ENCODE data around the gene COPA. TPM values are rescaled to one million over a fixed set of nuclear protein-coding genes. Genes with fewer than 3 reads are reported as not detected.

The COPA gene
- total and polyA plus RNA-seq, 2 experiments from 2014 or later, result 141 to 151 TPM

DNA sequence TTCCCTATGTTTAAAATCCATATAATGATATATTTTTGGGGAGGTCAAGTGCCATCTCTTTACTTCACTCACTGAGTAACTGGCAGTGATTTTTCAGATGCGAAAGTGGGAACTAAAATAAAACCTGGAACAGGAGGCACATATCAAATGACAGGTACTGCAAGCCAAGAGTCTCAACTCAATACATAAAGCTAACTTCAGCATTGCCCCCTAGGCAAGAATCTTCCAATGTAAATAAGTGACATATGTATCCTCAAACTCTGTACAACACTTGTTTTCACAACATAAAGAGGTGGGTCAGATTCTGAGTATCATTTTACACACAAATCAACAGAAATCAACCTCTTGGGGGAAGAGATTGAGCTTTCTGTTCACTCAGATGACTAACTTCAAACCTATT, 98.8 kb downstream of the COPA start:
- no peaks in the 10 kb centered on the region for H3K9me3 ChIP-seq (ENCODE audit: low read depth)
- peaks cover 8% of the 10 kb centered on the region for H3K4me1 ChIP-seq (ENCODE audit: insufficient read depth)
- H3K4me2 ChIP-seq, result no peak overlapping the region
- peaks cover 32% of the 10 kb centered on the region for H4K20me1 ChIP-seq (ENCODE audit: insufficient read depth, poor library complexity, severe bottlenecking)
- H3K9me2 ChIP-seq (replicated peaks; ENCODE audit: insufficient read depth), result no peaks in the 10 kb centered on the region
- no peak overlapping the region for H3K4me3 ChIP-seq
- H3K27me3 ChIP-seq, result no peaks in the 10 kb centered on the region
- H3K79me2 ChIP-seq, result peaks cover 74% of the 10 kb centered on the region
- no peak for DNase-seq (ENCODE audit: low spot score)
- 92% methylated on average over 1 of the region's 1 CpG for WGBS (ENCODE audit: low lambda C conversion rate, missing lambda C conversion rate)
- TF ChIP-seq CTCF (IDR thresholded peaks at IDR 0.05; ENCODE audit: poor library complexity), result no peak
- TF ChIP-seq EZH2phosphoT487 (IDR thresholded peaks at IDR 0.05; ENCODE audit: low read depth, severe bottlenecking, unreplicated experiment), result no peak
- TF ChIP-seq EZH2 (IDR thresholded peaks at IDR 0.05; ENCODE audit: borderline replicate concordance), result no peak
- H2AFZ ChIP-seq, result no peak overlapping the region
- H3K36me3 ChIP-seq (replicated peaks; ENCODE audit: insufficient read depth, low read depth), result no peaks in the 10 kb centered on the region
- no peak overlapping the region for H3K27ac ChIP-seq

GRCh38 chr1:160243767-160244166, 99.3 kb downstream of the COPA start:
- H3K79me2 ChIP-seq, result peaks cover 70% of the 10 kb centered on the region
- H3K4me3 ChIP-seq, result no peak overlapping the region
- TF ChIP-seq EZH2 (IDR thresholded peaks at IDR 0.05; ENCODE audit: borderline replicate concordance), result no peak
- no peak for TF ChIP-seq CTCF (IDR thresholded peaks at IDR 0.05; ENCODE audit: poor library complexity)
- TF ChIP-seq EZH2phosphoT487 (IDR thresholded peaks at IDR 0.05; ENCODE audit: low read depth, severe bottlenecking, unreplicated experiment), result no peak
- no peaks in the 10 kb centered on the region for H3K9me2 ChIP-seq (replicated peaks; ENCODE audit: insufficient read depth)
- no peaks in the 10 kb centered on the region for H3K36me3 ChIP-seq (replicated peaks; ENCODE audit: insufficient read depth, low read depth)
- H3K27me3 ChIP-seq, result no peaks in the 10 kb centered on the region
- H4K20me1 ChIP-seq (ENCODE audit: insufficient read depth, poor library complexity, severe bottlenecking), result peaks cover 32% of the 10 kb centered on the region
- DNase-seq (ENCODE audit: low spot score), result no peak
- H2AFZ ChIP-seq, result no peak overlapping the region
- no peaks in the 10 kb centered on the region for H3K9me3 ChIP-seq (ENCODE audit: low read depth)
- no peak overlapping the region for H3K27ac ChIP-seq
- no peak overlapping the region for H3K4me2 ChIP-seq
- peaks cover 8% of the 10 kb centered on the region for H3K4me1 ChIP-seq (ENCODE audit: insufficient read depth)

- DNase-seq (ENCODE audit: low spot score), result no peak
- no peak overlapping the region for H2AFZ ChIP-seq
- peaks cover 3% of the 10 kb centered on the region for H3K36me3 ChIP-seq (replicated peaks; ENCODE audit: insufficient read depth, low read depth)
- TF ChIP-seq EZH2phosphoT487 (IDR thresholded peaks at IDR 0.05; ENCODE audit: low read depth, severe bottlenecking, unreplicated experiment) (no peak), CTCF (IDR thresholded peaks at IDR 0.05; ENCODE audit: poor library complexity) (no peak), EZH2 (IDR thresholded peaks at IDR 0.05; ENCODE audit: borderline replicate concordance) (no peak)
- H3K9me2 ChIP-seq (replicated peaks; ENCODE audit: insufficient read depth), result no peaks in the 10 kb centered on the region
- no peaks in the 10 kb centered on the region for H3K4me1 ChIP-seq (ENCODE audit: insufficient read depth)
- H3K9me3 ChIP-seq (ENCODE audit: low read depth), result no peaks in the 10 kb centered on the region
- WGBS (ENCODE audit: low lambda C conversion rate, missing lambda C conversion rate), result 96% methylated on average over 24 of the region's 24 CpGs
- no peak overlapping the region for H3K4me2 ChIP-seq
- H3K79me2 ChIP-seq, result peaks cover 29% of the 10 kb centered on the region
- no peak overlapping the region for H3K4me3 ChIP-seq
- no peak overlapping the region for H3K27ac ChIP-seq
- no peaks in the 10 kb centered on the region for H3K27me3 ChIP-seq
- H4K20me1 ChIP-seq (ENCODE audit: insufficient read depth, poor library complexity, severe bottlenecking), result peaks cover 14% of the 10 kb centered on the region
These were observed 103.3 kb downstream of the COPA start for GRCh38 chr1:160239582-160240299.

Small RNA genes within 50 kb of the gene (small RNA-seq; reads per million reads assigned to genes)
- gene RF00019, result not detected
- not detected for gene RNU4-42P

Other genes with a start within 250 kb of the COPA start
- 26.0 and 36.8 TPM in 2 replicates for gene IGSF8, start 244.6 kb downstream of the COPA start, total RNA-seq
- 39.3 and 54.1 TPM in 2 replicates for gene IGSF8, start 244.6 kb downstream of the COPA start, polyA plus RNA-seq
- 2.9 and 4.7 TPM in 2 replicates for gene ATP1A2, start 227.5 kb downstream of the COPA start, total RNA-seq
- gene ATP1A2, start 227.5 kb downstream of the COPA start, polyA plus RNA-seq, result 0.80 and 1.5 TPM in 2 replicates
- 0.68 and 4.4 TPM in 2 replicates for gene ATP1A4, start 191.6 kb downstream of the COPA start, total RNA-seq
- 0.45 and 2.2 TPM in 2 replicates for gene ATP1A4, start 191.6 kb downstream of the COPA start, polyA plus RNA-seq
- 0.72 TPM in 1 of 2 replicates, not detected in the other for gene CASQ1, start 152.7 kb downstream of the COPA start, total RNA-seq
- gene CASQ1, start 152.7 kb downstream of the COPA start, polyA plus RNA-seq, result 0.51 and 0.57 TPM in 2 replicates
- gene PEA15, start 137.9 kb downstream of the COPA start, total RNA-seq, result 61.1 and 82.3 TPM in 2 replicates
- gene PEA15, start 137.9 kb downstream of the COPA start, polyA plus RNA-seq, result 59.5 and 62.0 TPM in 2 replicates
- gene DCAF8, start 80.7 kb downstream of the COPA start, total RNA-seq, result 85.8 and 110 TPM in 2 replicates
- gene DCAF8, start 80.7 kb downstream of the COPA start, polyA plus RNA-seq, result 95.1 and 113 TPM in 2 replicates
- gene PEX19, start 58.1 kb downstream of the COPA start, total RNA-seq, result 60.3 and 74.4 TPM in 2 replicates
- gene PEX19, start 58.1 kb downstream of the COPA start, polyA plus RNA-seq, result 37.7 and 39.3 TPM in 2 replicates
- 90.3 and 103 TPM in 2 replicates for gene NCSTN, start 133 bp upstream of the COPA start, total RNA-seq
- gene NCSTN, start 133 bp upstream of the COPA start, polyA plus RNA-seq, result 112 and 120 TPM in 2 replicates
- gene NHLH1, start 23.8 kb upstream of the COPA start, total RNA-seq, result 0.13 TPM in 1 of 2 replicates, not detected in the other
- gene NHLH1, start 23.8 kb upstream of the COPA start, polyA plus RNA-seq, result not detected in 2 replicates
- 9.7 and 10.9 TPM in 2 replicates for gene VANGL2, start 57.3 kb upstream of the COPA start, total RNA-seq
- 8.2 and 8.9 TPM in 2 replicates for gene VANGL2, start 57.3 kb upstream of the COPA start, polyA plus RNA-seq
- not detected in 2 replicates for gene SLAMF6, start 180.0 kb upstream of the COPA start, total RNA-seq
- gene SLAMF6, start 180.0 kb upstream of the COPA start, polyA plus RNA-seq, result not detected in 2 replicates
- 0.23 and 0.60 TPM in 2 replicates for gene CD84, start 236.2 kb upstream of the COPA start, total RNA-seq
- gene CD84, start 236.2 kb upstream of the COPA start, polyA plus RNA-seq, result 0.74 TPM in 1 of 2 replicates, not detected in the other

Measured in hepatocyte (in vitro differentiated cells).